Keratinocyte (primary cell): ENCODE results near the gene TMEM181. TPM values are rescaled to one million over a fixed set of nuclear protein-coding genes. Genes with fewer than 3 reads are reported as not detected.

Source experiments
- DNase-seq: peaks from one replicate; pipeline ENCODE4 v3.0.0-alpha.2; 2011; ENCODE audit warnings: low read depth, missing footprints, low spot score
- FAIRE-seq: peaks from 2 replicates; lab custom pipeline; 2011; peaks lifted over from hg19 to GRCh38; lab: Jason Lieb, UNC
- H2AFZ ChIP-seq: 2 replicates; pipeline ENCODE4 v1.6.0; 2012; ENCODE audit warnings: low read length, control low read depth, inconsistent platforms; ENCODE audit not compliant: control insufficient read depth
- H3K27ac ChIP-seq: 2 replicates; pipeline ENCODE4 v1.5.1; 2011; ENCODE audit warnings: low read length; ENCODE audit not compliant: control insufficient read depth, insufficient read depth
- H3K27me3 ChIP-seq: 3 replicates; pipeline ENCODE4 v1.6.0; 2011; ENCODE audit warnings: low read length; ENCODE audit not compliant: control insufficient read depth, insufficient read depth; ENCODE audit errors: extremely low read depth
- H3K36me3 ChIP-seq, 2 experiments: 2 replicates in 1 of 2; 3 replicates in 1 of 2; pipeline ENCODE4 v1.5.1; 2011; ENCODE audit warnings: low read length in 2 of 2, mild to moderate bottlenecking in 1 of 2; ENCODE audit not compliant: control insufficient read depth in 2 of 2, insufficient read depth in 2 of 2; ENCODE audit errors: extremely low read depth in 1 of 2
- H3K4me1 ChIP-seq: 3 replicates; pipeline ENCODE4 v1.5.1; 2011; ENCODE audit warnings: low read length; ENCODE audit not compliant: control insufficient read depth, insufficient read depth; ENCODE audit errors: extremely low read depth
- H3K4me2 ChIP-seq: 3 replicates; pipeline ENCODE4 v1.6.0; 2011; ENCODE audit warnings: low read depth, low read length; ENCODE audit not compliant: control insufficient read depth, insufficient read depth; ENCODE audit errors: extremely low read depth
- H3K4me3 ChIP-seq, 3 experiments: fragments of 200-600 bp in 1 of 3; sonication (generic) in 1 of 3; 2 replicates in 2 of 3; 3 replicates in 1 of 3; pipeline ENCODE4 v1.5.1; 2011 to 2016; ENCODE audit warnings: low read length in 3 of 3, mild to moderate bottlenecking in 3 of 3, control low read depth in 2 of 3, inconsistent platforms in 1 of 3, low read depth in 1 of 3, mixed read lengths in 1 of 3, mixed run types in 1 of 3, moderate library complexity in 1 of 3; ENCODE audit not compliant: control insufficient read depth in 2 of 3, insufficient read depth in 2 of 3; ENCODE audit errors: extremely low read depth in 1 of 3
- H3K79me2 ChIP-seq: 2 replicates; pipeline ENCODE4 v1.6.0; 2012; ENCODE audit warnings: low read length; ENCODE audit not compliant: control insufficient read depth, insufficient read depth
- H3K9ac ChIP-seq: 3 replicates; pipeline ENCODE4 v1.6.0; 2011; ENCODE audit warnings: low read length; ENCODE audit not compliant: control insufficient read depth, insufficient read depth; ENCODE audit errors: extremely low read depth
- H3K9me1 ChIP-seq: 3 replicates; pipeline ENCODE4 v1.6.0; 2011; ENCODE audit warnings: low read length; ENCODE audit not compliant: control insufficient read depth, insufficient read depth; ENCODE audit errors: extremely low read depth
- H3K9me3 ChIP-seq: 2 replicates; pipeline ENCODE4 v1.5.1; 2012; ENCODE audit warnings: low read depth, low read length; ENCODE audit not compliant: control insufficient read depth
- H4K20me1 ChIP-seq: 3 replicates; pipeline ENCODE4 v1.6.0; 2011; ENCODE audit warnings: low read length; ENCODE audit not compliant: control insufficient read depth, insufficient read depth; ENCODE audit errors: extremely low read depth
- CTCF ChIP-seq, 3 experiments: IDR thresholded peaks in 1 of 3; conservative IDR thresholded peaks in 1 of 3; optimal IDR thresholded peaks in 1 of 3; 2 replicates in 2 of 3; 3 replicates in 1 of 3; pipeline versions ENCODE3 to v1.5.1; 2011; ENCODE audit warnings: low read length in 3 of 3, mild to moderate bottlenecking in 3 of 3, moderate library complexity in 2 of 3, control low read depth in 1 of 3, inconsistent platforms in 1 of 3; ENCODE audit not compliant: insufficient read depth in 2 of 3; ENCODE audit errors: extremely low read depth in 1 of 3
- EZH2 ChIP-seq: IDR thresholded peaks from one replicate; pipeline ENCODE4 v1.6.1; 2012; ENCODE audit warnings: inconsistent platforms, mild to moderate bottlenecking, low read length, moderate library complexity
- dilution Hi-C: fragments of 300-500 bp; cut with MboI; formaldehyde crosslinking; loops from one replicate; pipeline ENCODE4 v1.7.0; 2020; ENCODE audit warnings: low sequenced_read_pairs; ENCODE audit not compliant: extremely low pct_ligation_motif_present
- polyA plus RNA-seq, 5 experiments: library from polyadenylated mRNA; depleted of rRNA in 3 of 5; stranded (reverse) in 3 of 5; stranded (forward) in 1 of 5; unstranded in 1 of 5; fragments of >200 nt; gene quantifications; 1 replicate in 1 of 5; 2 replicates in 3 of 5; 3 replicates in 1 of 5; pipeline versions ENCODE4 v1.2.1 to v1.2.3, GENCODE V29; 2011 to 2012; ENCODE audit warnings: missing spikeins in 2 of 5, low read depth in 1 of 5, low replicate concordance in 1 of 5

TMEM181 gene
- polyA plus RNA-seq, 1 donor (not counting 4 experiments of a cell fraction or from before 2014, with no cell fraction given): 31.9 TPM

DNA sequence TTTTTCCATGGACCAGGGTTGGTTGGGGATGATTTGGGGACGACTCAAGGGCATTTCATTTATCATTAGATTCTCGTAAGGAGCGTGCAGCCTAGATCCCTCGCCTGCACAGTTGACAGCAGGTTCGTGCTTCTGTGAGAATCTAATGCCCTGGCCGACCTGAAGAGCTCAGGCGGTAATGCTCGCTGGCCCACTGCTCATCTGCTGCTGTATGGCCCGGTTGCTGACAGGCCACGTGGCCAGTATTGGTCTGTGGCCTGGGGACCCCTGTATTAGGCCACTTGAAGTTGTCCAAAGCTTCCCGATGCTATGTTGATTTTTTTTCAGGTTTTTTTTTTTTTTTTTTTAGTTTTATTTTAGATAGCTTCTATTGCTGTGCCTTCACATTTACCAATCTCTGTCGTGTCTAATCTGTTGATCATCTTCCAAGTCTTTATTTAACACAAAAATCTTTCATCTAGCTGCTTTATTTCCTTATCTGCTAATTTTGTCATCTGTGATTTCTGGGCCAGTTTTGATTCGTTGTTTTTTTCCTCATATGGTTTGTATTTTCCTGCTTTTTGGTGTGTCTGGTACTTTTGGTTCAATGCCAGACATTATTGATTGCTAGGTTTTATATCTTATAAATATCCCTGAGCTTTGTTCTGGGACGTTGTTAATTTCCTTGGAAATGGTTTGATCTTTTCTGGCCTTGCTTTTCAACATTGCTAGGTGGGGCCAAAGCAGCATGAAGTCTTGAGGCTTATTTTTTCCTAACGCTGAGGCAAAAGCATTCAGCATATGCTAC, 43.6 kb downstream of the TMEM181 start:
- H3K4me1 ChIP-seq: no peaks in the 10 kb centered on the region

DNA sequence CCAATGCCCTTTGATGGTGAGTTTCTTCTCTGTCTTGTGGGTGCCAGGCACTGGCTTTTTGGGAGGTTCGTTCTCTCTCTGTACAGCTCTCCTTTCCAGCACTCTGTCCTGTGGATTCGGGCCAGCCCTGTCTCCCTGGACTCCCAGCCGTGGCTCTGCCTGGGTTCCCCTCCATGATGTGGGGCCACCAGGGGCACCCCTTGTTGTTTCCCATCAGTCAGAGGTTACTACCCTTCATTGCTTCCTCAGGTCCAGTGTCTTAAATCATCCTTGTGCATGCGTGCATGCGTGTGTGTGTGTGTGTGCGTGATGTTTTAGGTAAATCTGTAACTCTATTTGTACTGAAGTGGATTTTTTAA, 44.1 kb downstream of the TMEM181 start:
- no peak for FAIRE-seq
- Histone ChIP-seq H3K4me3 (no peak overlapping the region), H3K4me1 (no peaks in the 10 kb centered on the region), H3K4me2 (no peak overlapping the region), H3K36me3 (peaks cover 24 to 36% of the 10 kb centered on the region in 2 experiments), H2AFZ (no peak overlapping the region), H4K20me1 (no peaks in the 10 kb centered on the region), H3K27ac (no peak overlapping the region), H3K9me1 (no peaks in the 10 kb centered on the region), H3K79me2 (peaks cover 9% of the 10 kb centered on the region), H3K27me3 (no peaks in the 10 kb centered on the region), H3K9ac (no peak overlapping the region), H3K9me3 (no peaks in the 10 kb centered on the region)
- TF ChIP-seq CTCF (optimal IDR thresholded peaks at IDR 0.05 in 1 of 3, IDR thresholded peaks at IDR 0.05 in 1 of 3, conservative IDR thresholded peaks at IDR 0.05 in 1 of 3; ENCODE audit: extremely low read depth in 1 of 3, insufficient read depth in 2 of 3, low read length in 3 of 3) (no peak), EZH2 (no peak)
- dilution Hi-C loops: no loop called here
- no peak for DNase-seq

More for the DNA sequence above, 43.6 kb downstream of the TMEM181 start:
- FAIRE-seq (no peak), DNase-seq (no peak)
- dilution Hi-C loops: no loop called here
- H3K27ac ChIP-seq: no peak overlapping the region
- no peaks in the 10 kb centered on the region for H3K9me3 ChIP-seq
- H3K9ac ChIP-seq: no peak overlapping the region
- peaks cover 9% of the 10 kb centered on the region for H3K79me2 ChIP-seq
- no peak overlapping the region for H3K4me2 ChIP-seq
- H4K20me1 ChIP-seq: no peaks in the 10 kb centered on the region
- no peak overlapping the region for H2AFZ ChIP-seq
- TF ChIP-seq CTCF (optimal IDR thresholded peaks at IDR 0.05 in 1 of 3, IDR thresholded peaks at IDR 0.05 in 1 of 3, conservative IDR thresholded peaks at IDR 0.05 in 1 of 3; ENCODE audit: extremely low read depth in 1 of 3, insufficient read depth in 2 of 3, low read length in 3 of 3): no peak
- TF ChIP-seq EZH2: no peak
- no peaks in the 10 kb centered on the region for H3K27me3 ChIP-seq
- H3K9me1 ChIP-seq: no peaks in the 10 kb centered on the region
- peaks cover 24 to 36% of the 10 kb centered on the region in 2 experiments for H3K36me3 ChIP-seq
- no peak overlapping the region for H3K4me3 ChIP-seq
